GM19238 (cell line): ENCODE results near the gene KCNV2.

Experiments used
- DNase-seq: peaks from one replicate; pipeline ENCODE4 v3.0.0; 2011; ENCODE audit warnings: low spot score; ENCODE audit not compliant: insufficient read length

KCNV2 gene

DNA sequence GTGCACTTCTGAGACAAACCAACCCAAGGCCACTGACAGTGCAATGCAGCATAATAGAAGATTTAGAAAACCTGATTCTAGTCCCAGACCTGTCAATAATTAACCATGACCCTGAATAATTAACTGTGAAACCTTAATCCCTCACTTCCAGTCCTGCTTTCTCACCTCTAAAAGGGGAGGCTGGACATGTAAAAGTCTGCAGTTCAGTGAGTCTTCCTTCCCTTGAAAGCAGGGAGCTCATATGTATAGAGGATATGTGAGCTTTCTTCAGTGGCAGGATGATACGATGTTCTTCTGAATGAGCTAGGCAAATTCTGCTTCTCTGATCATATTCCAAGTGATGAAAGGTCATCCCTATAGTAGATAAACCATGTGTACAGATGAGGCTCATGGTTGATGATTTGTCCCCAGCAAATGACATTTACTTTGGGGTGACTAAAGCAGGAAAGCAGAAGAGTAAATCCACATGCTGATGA lies 2.9 kb downstream of the KCNV2 start:
- no peak for DNase-seq

DNA sequence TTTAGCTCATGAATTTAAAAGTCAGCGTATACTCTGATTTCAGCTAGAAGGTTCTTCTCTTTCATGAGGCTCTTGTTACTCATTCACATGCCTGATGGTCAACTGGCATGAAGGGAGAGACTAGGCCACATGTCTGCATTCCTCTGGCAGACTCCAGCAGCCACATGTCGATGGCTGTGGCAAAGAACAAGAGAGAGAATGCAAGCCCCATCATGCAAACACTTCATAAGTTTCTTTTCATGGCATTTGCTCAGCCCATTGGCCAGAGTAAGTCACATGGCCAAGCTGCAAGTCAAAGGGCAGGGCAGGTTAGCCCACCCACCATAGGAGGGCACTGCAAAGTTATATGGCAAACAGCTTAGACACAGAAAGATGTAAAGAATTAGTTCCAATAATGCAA lies 5.4 kb downstream of the KCNV2 start:
- DNase-seq = no peak

GRCh38 chr9:2723376-2724065 lies 6.2 kb downstream of the KCNV2 start:
- DNase-seq = no peak

GRCh38 chr9:2725126-2725525 lies 7.8 kb downstream of the KCNV2 start:
- no peak for DNase-seq

DNA sequence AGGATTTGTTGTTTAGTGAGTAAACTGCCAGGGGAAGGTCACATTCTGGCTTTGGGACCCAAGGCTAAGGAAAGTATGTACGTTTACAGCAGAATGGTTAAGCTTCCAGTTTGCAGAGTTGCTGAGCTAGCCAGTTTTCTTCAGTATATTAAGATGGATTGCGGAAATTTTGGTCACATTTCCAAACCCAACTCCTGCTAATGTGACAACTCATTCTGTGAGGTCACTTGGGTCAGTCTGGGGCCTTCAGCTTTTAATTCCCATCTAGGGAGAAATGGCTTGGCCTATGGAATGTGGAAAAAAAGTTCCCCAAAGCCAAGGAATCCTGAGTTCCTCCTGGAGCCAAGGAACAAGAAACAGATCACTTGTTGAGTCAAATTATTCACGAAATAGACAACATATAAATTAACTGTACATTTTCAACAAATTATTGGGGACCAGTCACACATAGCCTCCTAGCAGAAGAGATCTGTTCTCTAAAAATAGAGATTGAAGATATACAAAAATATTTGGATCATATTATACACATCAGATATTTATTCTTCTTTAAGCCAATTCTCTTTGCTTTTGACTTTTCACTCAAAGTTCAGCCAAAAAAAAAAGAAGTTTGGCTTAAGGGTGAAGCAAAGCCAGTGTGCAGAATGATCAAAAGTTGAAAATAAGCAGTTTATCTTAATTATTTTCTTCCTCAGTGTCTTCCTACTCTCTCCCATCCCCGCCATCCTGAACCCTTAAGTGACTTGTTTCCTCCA lies 8.8 kb downstream of the KCNV2 start:
- DNase-seq = no peak

DNA sequence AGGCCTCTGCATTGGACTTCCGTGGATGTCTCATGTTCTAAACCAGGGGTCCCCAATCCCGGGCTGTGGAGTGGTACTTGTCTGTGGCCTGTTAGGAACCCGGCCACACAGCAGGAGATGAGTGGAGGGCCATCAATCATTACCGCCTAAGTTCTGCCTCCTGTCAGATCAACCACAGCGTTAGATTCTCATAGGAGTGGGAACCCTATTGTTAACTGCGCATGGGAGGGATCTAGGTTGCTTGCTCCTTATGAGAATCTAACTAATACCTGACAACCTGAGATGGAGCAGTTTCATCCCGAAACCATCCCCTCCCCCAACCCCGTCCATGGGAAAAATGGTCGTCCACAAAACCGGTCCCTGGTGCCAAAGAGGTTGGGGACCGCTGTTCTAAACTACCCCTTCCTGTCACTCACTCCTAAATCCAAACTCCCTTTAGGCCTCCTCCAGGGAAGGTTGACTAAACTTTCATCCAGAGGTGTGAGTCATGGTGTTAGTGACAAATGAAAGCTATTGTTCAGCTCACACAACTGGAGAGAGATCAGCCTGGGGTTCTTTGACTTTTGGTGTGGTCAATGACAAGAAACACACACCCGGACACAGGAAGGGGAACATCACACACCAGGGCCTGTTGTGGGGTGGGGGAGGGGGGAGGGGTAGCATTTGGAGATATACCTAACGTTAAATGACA lies 9.5 kb downstream of the KCNV2 start:
- DNase-seq = no peak

DNA sequence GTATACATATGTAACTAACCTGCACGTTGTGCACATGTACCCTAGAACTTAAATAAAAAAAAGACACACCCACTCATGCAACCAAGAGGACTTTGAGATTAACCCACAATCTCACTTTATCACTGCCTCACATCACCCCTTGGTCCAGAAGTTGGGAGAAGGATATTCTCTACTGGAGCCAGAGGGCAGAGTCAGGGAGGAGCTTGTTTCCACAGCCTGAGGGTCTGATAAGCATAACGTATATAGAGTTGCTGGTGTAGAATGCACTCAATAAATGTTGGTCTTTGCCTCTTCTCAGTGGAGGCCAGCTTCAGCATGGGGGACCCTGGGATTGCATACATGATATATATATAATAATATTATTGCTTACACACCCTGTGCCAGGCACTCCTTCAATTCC lies 10.1 kb downstream of the KCNV2 start:
- DNase-seq = no peak

GRCh38 chr9:2727966-2728613 lies 10.8 kb downstream of the KCNV2 start:
- no peak for DNase-seq

DNA sequence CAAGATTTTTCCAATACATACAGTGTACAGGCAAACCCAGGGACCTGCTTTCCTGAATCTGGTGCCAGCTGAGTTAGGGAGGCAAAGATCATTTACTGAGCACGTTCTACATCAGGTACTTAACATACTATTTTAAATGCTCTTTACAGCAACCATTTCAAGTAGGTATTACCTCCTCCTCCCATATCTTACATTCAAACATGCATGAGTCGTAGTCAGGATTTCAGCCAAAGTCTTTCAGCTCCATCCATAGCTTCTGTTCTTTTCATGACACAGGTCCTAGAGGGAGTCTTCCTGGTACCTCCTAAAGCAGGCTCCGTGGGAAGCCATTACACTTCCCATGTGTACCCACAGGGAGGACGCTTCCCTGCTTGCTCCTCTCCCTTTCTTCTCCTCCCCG lies 11.7 kb downstream of the KCNV2 start:
- no peak for DNase-seq

DNA sequence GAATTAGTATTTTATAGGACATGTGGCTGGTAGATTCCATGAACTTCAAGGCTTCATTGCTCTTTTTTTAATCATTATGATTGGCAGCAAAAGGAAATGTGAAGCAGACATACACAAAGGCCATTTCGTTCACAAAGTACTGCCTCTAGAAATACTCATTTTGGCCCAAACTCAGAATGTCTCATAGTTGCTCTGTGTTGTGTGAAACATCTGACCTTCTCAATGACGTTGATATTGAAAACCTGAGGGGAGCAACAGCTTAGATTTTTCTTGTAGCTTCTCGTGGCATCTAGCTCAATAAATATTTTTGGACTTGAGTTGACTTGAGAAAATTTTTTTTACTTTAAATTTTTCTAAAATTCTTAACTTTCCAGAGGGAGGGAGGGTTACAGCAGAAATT lies 12.4 kb downstream of the KCNV2 start:
- no peak for DNase-seq

- DNase-seq = no peak
Observed at GRCh38 chr9:2730971-2731370, 13.7 kb downstream of the KCNV2 start.

DNA sequence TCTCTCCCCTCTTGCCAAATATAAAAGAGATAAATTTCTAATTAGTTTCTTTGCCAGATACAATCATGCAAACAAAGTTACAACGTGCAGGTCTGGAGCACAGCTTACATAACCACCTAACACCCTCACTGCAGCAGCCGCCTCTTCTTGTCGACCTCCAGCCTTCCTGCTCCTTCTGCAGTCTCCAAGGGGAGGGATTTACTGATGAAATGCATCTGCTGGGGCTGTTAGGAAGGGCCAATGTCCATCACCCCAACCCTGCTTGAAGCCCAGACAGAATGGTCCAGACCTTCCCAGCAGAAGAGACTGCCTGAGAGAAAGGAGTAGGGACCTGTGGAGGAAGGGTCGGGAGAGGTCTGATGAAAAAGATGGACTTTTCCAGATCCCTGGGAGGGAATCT lies 15.2 kb downstream of the KCNV2 start:
- no peak for DNase-seq

GRCh38 chr9:2740616-2741015 lies 23.3 kb downstream of the KCNV2 start:
- DNase-seq = no peak

- DNase-seq = no peak
Observed at GRCh38 chr9:2741441-2742158, 24.3 kb downstream of the KCNV2 start.

GRCh38 chr9:2742214-2742613 lies 24.9 kb downstream of the KCNV2 start:
- no peak for DNase-seq

GRCh38 chr9:2743937-2744529 lies 26.7 kb downstream of the KCNV2 start:
- DNase-seq = no peak

DNA sequence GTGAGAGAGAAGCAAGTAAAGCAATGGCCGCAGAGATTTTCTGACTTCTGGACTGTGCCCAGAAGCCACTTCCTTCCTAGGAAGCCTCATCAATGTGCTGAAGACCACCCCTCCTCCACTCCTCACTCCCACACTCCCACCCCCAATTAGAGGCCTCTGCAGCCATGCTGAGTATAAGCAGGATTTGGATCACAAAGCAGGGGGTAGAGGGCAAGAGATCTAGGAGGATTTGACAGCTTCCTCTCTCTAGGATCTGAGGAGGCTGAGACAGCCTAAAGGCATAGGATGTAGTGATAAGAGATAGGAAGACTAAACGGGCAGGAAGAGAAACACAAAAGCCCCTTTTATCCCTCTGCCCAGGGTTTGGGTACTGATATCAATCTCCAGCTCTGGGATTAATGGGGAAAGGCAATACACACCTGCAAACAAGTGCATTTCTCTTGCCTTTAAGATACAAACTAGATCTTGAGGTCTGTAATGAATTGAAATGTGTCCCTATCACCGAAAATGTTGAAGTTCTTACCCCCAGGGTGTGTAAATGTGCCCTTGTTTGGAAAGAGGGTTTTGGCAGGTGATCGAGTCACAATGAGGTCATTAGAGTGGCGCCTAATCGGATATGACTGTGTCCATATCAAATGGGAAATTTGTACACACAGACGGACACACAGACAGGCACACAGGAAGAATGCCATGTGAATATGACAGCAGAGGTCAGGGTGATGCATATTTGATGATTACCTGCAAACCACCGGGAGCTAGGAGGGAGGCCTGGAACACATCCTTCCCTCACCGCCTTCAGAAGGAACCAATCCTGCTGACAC lies 28.5 kb downstream of the KCNV2 start:
- DNase-seq = no peak

- DNase-seq = no peak
Observed at GRCh38 chr9:2749485-2749884, 32.2 kb downstream of the KCNV2 start.

- no peak for DNase-seq
Observed at GRCh38 chr9:2755285-2755684, 38.0 kb downstream of the KCNV2 start.
